GM19025 (cell line): Measurements from ENCODE around the gene ABHD17A.
"Not testable (repeated sequence)": the region's sequence is repeated elsewhere in the genome, so short reads cannot be mapped to it uniquely, and the experiment has no call there.

Experiments
- ATAC-seq: cut with Tn5 transposase; IDR thresholded peaks from one replicate; pipeline ENCODE4 v1.9.1; 2021; ENCODE audit warnings: mild to moderate bottlenecking, low read depth, moderate library complexity; ENCODE audit not compliant: unreplicated experiment

ABHD17A gene

GRCh38 chr19:1882089-1882785, 3.1 kb downstream of the ABHD17A start:
- ATAC-seq: no peak

- not testable (repeated sequence) for ATAC-seq
Measured at GRCh38 chr19:1881393-1882088, 3.8 kb downstream of the ABHD17A start.

GRCh38 chr19:1880611-1881392, 4.5 kb downstream of the ABHD17A start:
- ATAC-seq: no peak

- ATAC-seq: not testable (repeated sequence)
Measured at GRCh38 chr19:1879982-1880381, 5.3 kb downstream of the ABHD17A start.

GRCh38 chr19:1878583-1878982, 6.7 kb downstream of the ABHD17A start:
- ATAC-seq: not testable (repeated sequence)

GRCh38 chr19:1877280-1877660, 8.0 kb downstream of the ABHD17A start:
- ATAC-seq: not testable (repeated sequence)

- ATAC-seq: peak; percentile 12
Measured at GRCh38 chr19:1876496-1877279, 8.6 kb downstream of the ABHD17A start.

- peak; percentile 79 for ATAC-seq
Measured at GRCh38 chr19:1875646-1876495, 9.4 kb downstream of the ABHD17A start.

GRCh38 chr19:1875265-1875645, 10.0 kb downstream of the ABHD17A start:
- not testable (repeated sequence) for ATAC-seq

GRCh38 chr19:1874554-1875185, 10.6 kb downstream of the ABHD17A start:
- no peak for ATAC-seq

GRCh38 chr19:1873524-1874473, 11.5 kb downstream of the ABHD17A start:
- ATAC-seq: no peak

GRCh38 chr19:1872807-1873523, 12.3 kb downstream of the ABHD17A start:
- no peak for ATAC-seq

- no peak for ATAC-seq
Measured at GRCh38 chr19:1871630-1872029, 13.7 kb downstream of the ABHD17A start.

- no peak for ATAC-seq
Measured at GRCh38 chr19:1871140-1871597, 14.1 kb downstream of the ABHD17A start.

GRCh38 chr19:1868971-1869370, 16.3 kb downstream of the ABHD17A start:
- ATAC-seq: no peak

GRCh38 chr19:1867349-1867724, 18.0 kb downstream of the ABHD17A start:
- ATAC-seq: no peak

GRCh38 chr19:1866693-1867348, 18.5 kb downstream of the ABHD17A start:
- ATAC-seq: no peak
